ENCODE results near the gene RAB20. TPM values are rescaled to one million over a fixed set of nuclear protein-coding genes. Genes with fewer than 3 reads are reported as not detected.

The RAB20 gene
- total RNA-seq, 1 experiment from 2014 or later, result 14.3 TPM

GRCh38 chr13:110559986-110560385, 1.5 kb downstream of the RAB20 start:
- CTCF ChIA-PET, result interaction anchor here (2.1 kb wide), 1 partner anchor 104 kb away, joined by 6 read pairs; no protein-coding TSS in a partner anchor
- ATAC-seq, result no peak
- peak overlapping the region; percentile 92 for H3K4me3 Mint-ChIP-seq
- peaks cover 5% of the 10 kb centered on the region for H3K9me3 Mint-ChIP-seq
- no peak for TF ChIP-seq FOXK1 (CRISPR knock-in tag; IDR thresholded peaks at IDR 0.05)
- no peak for TF ChIP-seq ZNF671 (CRISPR knock-in tag; IDR thresholded peaks at IDR 0.05)
- no peak for TF ChIP-seq SMAD3 (CRISPR knock-in tag; IDR thresholded peaks at IDR 0.05; ENCODE audit: borderline replicate concordance)
- TF ChIP-seq ERG (CRISPR knock-in tag; IDR thresholded peaks at IDR 0.05), result no peak
- TF ChIP-seq ATF6 (CRISPR knock-in tag; IDR thresholded peaks at IDR 0.05), result no peak
- TF ChIP-seq JAZF1 (CRISPR knock-in tag; IDR thresholded peaks at IDR 0.05), result no peak
- no peak for TF ChIP-seq PRRX2 (CRISPR knock-in tag; IDR thresholded peaks at IDR 0.05)
- no peak for TF ChIP-seq ZNF138 (CRISPR knock-in tag; conservative IDR thresholded peaks at IDR 0.05)
- DNase-seq (ENCODE audit: low spot score), result no peak
- H3K36me3 Mint-ChIP-seq, result peaks cover 17% of the 10 kb centered on the region
- peaks cover 47% of the 10 kb centered on the region for H3K4me1 Mint-ChIP-seq
- H3K27me3 Mint-ChIP-seq (ENCODE audit: low read depth), result peaks cover 15% of the 10 kb centered on the region
- no peak overlapping the region for H3K27ac Mint-ChIP-seq
- POLR2A ChIA-PET, result no interaction called here

GRCh38 chr13:110559429-110559943, 2.0 kb downstream of the RAB20 start:
- CTCF ChIA-PET, result interaction anchor here (0.7 to 2.1 kb wide), 2 partner anchors 104 to 632 kb away, joined by 3 to 6 read pairs; no protein-coding TSS in a partner anchor
- peaks cover 5% of the 10 kb centered on the region for H3K9me3 Mint-ChIP-seq
- POLR2A ChIA-PET, result no interaction called here
- H3K27me3 Mint-ChIP-seq (ENCODE audit: low read depth), result peaks cover 15% of the 10 kb centered on the region
- DNase-seq (ENCODE audit: low spot score) (no peak), ATAC-seq (no peak)
- peaks cover 17% of the 10 kb centered on the region for H3K36me3 Mint-ChIP-seq
- TF ChIP-seq RELA (CRISPR knock-in tag; IDR thresholded peaks at IDR 0.05; ENCODE audit: borderline replicate concordance) (no peak), CREM (CRISPR knock-in tag; IDR thresholded peaks at IDR 0.05) (no peak), TEAD1 (CRISPR knock-in tag; IDR thresholded peaks at IDR 0.05) (no peak), STAT6 (CRISPR knock-in tag; conservative IDR thresholded peaks at IDR 0.05; ENCODE audit: low read depth) (no peak), FOXK1 (CRISPR knock-in tag; IDR thresholded peaks at IDR 0.05) (no peak), ZNF232 (CRISPR knock-in tag; IDR thresholded peaks at IDR 0.05) (no peak), ARID4B (CRISPR knock-in tag; IDR thresholded peaks at IDR 0.05; ENCODE audit: borderline replicate concordance) (no peak), CDX4 (CRISPR knock-in tag; IDR thresholded peaks at IDR 0.05; ENCODE audit: borderline replicate concordance) (no peak), ZNF423 (CRISPR knock-in tag; IDR thresholded peaks at IDR 0.05) (no peak), ATF6 (CRISPR knock-in tag; IDR thresholded peaks at IDR 0.05) (no peak), GTF2I (CRISPR knock-in tag; conservative IDR thresholded peaks at IDR 0.05) (no peak), FOXJ3 (CRISPR knock-in tag; IDR thresholded peaks at IDR 0.05; ENCODE audit: borderline replicate concordance) (no peak), ATF1 (CRISPR knock-in tag; IDR thresholded peaks at IDR 0.05) (no peak), ERG (CRISPR knock-in tag; IDR thresholded peaks at IDR 0.05) (no peak)
- peak overlapping the region; percentile 92 for H3K4me3 Mint-ChIP-seq
- no peak overlapping the region for H3K27ac Mint-ChIP-seq
- H3K4me1 Mint-ChIP-seq, result peaks cover 44% of the 10 kb centered on the region
